Spleen (tissue), 11 donors: Measurements from ENCODE around the gene OPCML. TPM values are rescaled to one million over a fixed set of nuclear protein-coding genes. Genes with fewer than 3 reads are reported as not detected.

Source experiments
- DNase-seq: peaks from one replicate; pipeline ENCODE4 v3.0.0-alpha.2; 2020
- H3K27ac ChIP-seq, 8 donors: fragments of 200-600 bp; sonication (generic) in 7 of 8; 1 replicate in 4 of 8; 2 replicates in 4 of 8; pipeline versions ENCODE4 v1.5.0 to v1.8.0; 2016 to 2021; ENCODE audit warnings: inconsistent platforms in 4 of 8, mild to moderate bottlenecking in 4 of 8, moderate library complexity in 1 of 8
- H3K27me3 ChIP-seq, 7 donors: fragments of 200-600 bp; sonication (generic) in 6 of 7; replicated peaks in 1 of 7; 1 replicate in 4 of 7; 2 replicates in 3 of 7; pipeline versions ENCODE4 v1.5.0 to v1.8.0; 2016 to 2021; ENCODE audit warnings: inconsistent platforms in 3 of 7, mild to moderate bottlenecking in 1 of 7
- H3K36me3 ChIP-seq, 6 donors: fragments of 200-600 bp; sonication (generic) in 5 of 6; 1 replicate in 4 of 6; 2 replicates in 2 of 6; pipeline versions ENCODE4 v1.5.0 to v1.8.0; 2016 to 2021; ENCODE audit warnings: inconsistent platforms in 2 of 6
- H3K4me1 ChIP-seq, 6 donors: fragments of 200-600 bp; sonication (generic) in 5 of 6; 1 replicate in 3 of 6; 2 replicates in 3 of 6; pipeline versions ENCODE4 v1.5.0 to v1.8.0; 2016 to 2021; ENCODE audit warnings: inconsistent platforms in 3 of 6
- H3K4me3 ChIP-seq, 8 donors: fragments of 200-600 bp; sonication (generic) in 7 of 8; 1 replicate in 4 of 8; 2 replicates in 4 of 8; pipeline versions ENCODE4 v1.5.0 to v1.8.0; 2016 to 2021; ENCODE audit warnings: inconsistent platforms in 4 of 8, mild to moderate bottlenecking in 4 of 8, moderate library complexity in 2 of 8
- H3K9me3 ChIP-seq, 8 donors: fragments of 200-600 bp; sonication (generic) in 7 of 8; 1 replicate in 4 of 8; 2 replicates in 4 of 8; pipeline versions ENCODE4 v1.5.0 to v1.8.0; 2016 to 2021; ENCODE audit warnings: inconsistent platforms in 4 of 8
- CTCF ChIP-seq, 11 experiments: fragments of 200-600 bp in 7 of 11; fragments of 450-650 bp in 4 of 11; sonication (generic) in 4 of 11; IDR thresholded peaks in 8 of 11; conservative IDR thresholded peaks in 3 of 11; 1 replicate in 7 of 11; 2 replicates in 4 of 11; pipeline versions ENCODE4 v1.4.0 to v1.8.0; 2016 to 2021; ENCODE audit warnings: antibody characterized with exemption in 11 of 11, inconsistent platforms in 4 of 11, mild to moderate bottlenecking in 1 of 11
- POLR2A ChIP-seq, 3 donors: fragments of 450-650 bp; IDR thresholded peaks; one replicate each; pipeline ENCODE4 v1.5.1; 2017; ENCODE audit warnings: antibody characterized with exemption in 3 of 3, mild to moderate bottlenecking in 1 of 3
- POLR2AphosphoS5 ChIP-seq, 3 donors: sonication (generic); formaldehyde crosslinking; IDR thresholded peaks; one replicate each; pipeline ENCODE4 v1.5.1; 2017; ENCODE audit warnings: antibody characterized with exemption in 3 of 3
- WGBS, 5 donors: extraction: QIAGEN DNeasy Blood & Tissue Kit in 3 of 5; methylation state at CpG; one replicate each; pipeline versions ENCODE4 v1.1.5 to v1.1.7; 2013 to 2018; 5-methylcytosine and 5-hydroxymethylcytosine counted together
- intact Hi-C: fragments of 100-400 bp; cut with DNase I; formaldehyde crosslinking; loops from one replicate; pipeline ENCODE4 v1.15.0; 2023; ENCODE audit warnings: low total_unique reads
- polyA plus RNA-seq, 3 donors: library from polyadenylated mRNA; stranded (reverse); fragments of 200-250 nt; gene quantifications; one replicate each; pipeline ENCODE4 v1.2.1, GENCODE V29; 2013
- total RNA-seq, 7 donors: library from RNA; depleted of rRNA in 3 of 7; stranded (reverse); fragments of >200 nt in 3 of 7; fragmentation: NEBNext Ultra II Directional in 4 of 7; extraction: Animal tissue kit (Norgen Biotek cat#: 25700) in 4 of 7; gene quantifications; one replicate each; pipeline versions ENCODE4 v1.1.0 to v1.2.1, GENCODE V29; 2016 to 2021
- donor health status: healthy with polysubstance abuse.
- donor health status: DM: no; HTN: no; CAD: no; lungs with moderate emphysema.
- donor health status: DM: no; HTN: no; CAD: no.
- donor health status: Bipolar disorder and iron deficiency.
- donor health status: healthy.
- donor health status: DM: no; HTN: no; CAD: no.
- donor health status: DM: yes; HTN: yes; CAD: no.

Gene OPCML
- total and polyA plus RNA-seq, 10 donors = 0.09 to 10.7 (median 3.1) TPM

GRCh38 chr11:132908414-132908810, 623.9 kb downstream of the OPCML start:
- peaks cover 0 to 6% (median 0%) of the 10 kb centered on the region in 6 donors for H3K4me1 ChIP-seq
- TF ChIP-seq POLR2A (IDR thresholded peaks at IDR 0.05) = no peak
- TF ChIP-seq CTCF (IDR thresholded peaks at IDR 0.05 in 8 of 11, conservative IDR thresholded peaks at IDR 0.05 in 3 of 11) = no peak
- TF ChIP-seq POLR2AphosphoS5 (IDR thresholded peaks at IDR 0.05) = no peak
- no peaks in the 10 kb centered on the region for H3K36me3 ChIP-seq
- 89 to 98% (median 93%) methylated on average over 4 of the region's 4 CpGs for WGBS, 5 donors
- DNase-seq = no peak
- H3K9me3 ChIP-seq = peaks cover 0 to 4% (median 0%) of the 10 kb centered on the region in 8 donors
- no peak overlapping the region for H3K27ac ChIP-seq
- H3K27me3 ChIP-seq = no peaks in the 10 kb centered on the region
- H3K4me3 ChIP-seq = no peak overlapping the region
- intact Hi-C loops = no loop called here

GRCh38 chr11:132907651-132908413, 624.5 kb downstream of the OPCML start:
- peaks cover 0 to 6% (median 0%) of the 10 kb centered on the region in 6 donors for H3K4me1 ChIP-seq
- intact Hi-C loops = no loop called here
- H3K36me3 ChIP-seq = no peaks in the 10 kb centered on the region
- no peak for DNase-seq
- H3K27ac ChIP-seq = no peak overlapping the region
- WGBS, 5 donors = 84 to 89% (median 87%) methylated on average over 8 of the region's 8 CpGs
- H3K9me3 ChIP-seq = peaks cover 0 to 4% (median 0%) of the 10 kb centered on the region in 8 donors
- TF ChIP-seq POLR2AphosphoS5 (IDR thresholded peaks at IDR 0.05) (no peak), POLR2A (IDR thresholded peaks at IDR 0.05) (no peak), CTCF (IDR thresholded peaks at IDR 0.05 in 8 of 11, conservative IDR thresholded peaks at IDR 0.05 in 3 of 11) (no peak)
- H3K4me3 ChIP-seq = no peak overlapping the region
- H3K27me3 ChIP-seq = no peaks in the 10 kb centered on the region

- Histone ChIP-seq H3K27ac (no peak overlapping the region), H3K4me3 (no peak overlapping the region), H3K36me3 (no peaks in the 10 kb centered on the region), H3K9me3 (peaks cover 0 to 4% (median 0%) of the 10 kb centered on the region in 8 donors), H3K27me3 (no peaks in the 10 kb centered on the region), H3K4me1 (peaks cover 0 to 6% (median 0%) of the 10 kb centered on the region in 6 donors)
- DNase-seq = no peak
- TF ChIP-seq POLR2A (IDR thresholded peaks at IDR 0.05) (no peak), POLR2AphosphoS5 (IDR thresholded peaks at IDR 0.05) (no peak), CTCF (IDR thresholded peaks at IDR 0.05 in 8 of 11, conservative IDR thresholded peaks at IDR 0.05 in 3 of 11) (no peak)
- intact Hi-C loops = no loop called here
- WGBS, 5 donors = 58 to 72% (median 65%) methylated on average over 5 of the region's 5 CpGs
Observed at GRCh38 chr11:132904607-132905006, 627.7 kb downstream of the OPCML start.

- Histone ChIP-seq H3K9me3 (peaks cover 0 to 4% (median 0%) of the 10 kb centered on the region in 8 donors), H3K4me1 (peaks cover 0 to 6% (median 0%) of the 10 kb centered on the region in 6 donors), H3K27me3 (no peaks in the 10 kb centered on the region), H3K36me3 (no peaks in the 10 kb centered on the region), H3K4me3 (no peak overlapping the region), H3K27ac (no peak overlapping the region)
- intact Hi-C loops = no loop called here
- TF ChIP-seq POLR2AphosphoS5 (IDR thresholded peaks at IDR 0.05) (no peak), POLR2A (IDR thresholded peaks at IDR 0.05) (no peak), CTCF (IDR thresholded peaks at IDR 0.05 in 8 of 11, conservative IDR thresholded peaks at IDR 0.05 in 3 of 11) (no peak)
- 57 to 82% (median 65%) methylated on average over 1 of the region's 1 CpG for WGBS, 5 donors
- DNase-seq = no peak
Observed at GRCh38 chr11:132904091-132904490, 628.2 kb downstream of the OPCML start.
